ENCODE results near the gene NFIX. TPM values are rescaled to one million over a fixed set of nuclear protein-coding genes. Genes with fewer than 3 reads are reported as not detected.

Gene NFIX
- total RNA-seq, 2 experiments from 2014 or later: 3.0 to 3.3 TPM

- H3K9me3 ChIP-seq (ENCODE audit: control insufficient read depth in 1 of 2, insufficient read depth in 1 of 2, low read length in 2 of 2): no peaks in the 10 kb centered on the region
- peaks cover 7% of the 10 kb centered on the region for H3K36me3 ChIP-seq (ENCODE audit: insufficient read depth, low read length)
- Mint-ChIP-seq H3K4me3 (peak overlapping the region; percentile 83), H3K27me3 (peaks cover 17% of the 10 kb centered on the region), H3K9me3 (no peaks in the 10 kb centered on the region), H3K27ac (peak overlapping the region; percentile 91), H3K36me3 (ENCODE audit: low read depth) (peaks cover 5% of the 10 kb centered on the region), H3K4me1 (ENCODE audit: low read depth) (peaks cover 62% of the 10 kb centered on the region)
- TF ChIP-seq, protein P1, sequence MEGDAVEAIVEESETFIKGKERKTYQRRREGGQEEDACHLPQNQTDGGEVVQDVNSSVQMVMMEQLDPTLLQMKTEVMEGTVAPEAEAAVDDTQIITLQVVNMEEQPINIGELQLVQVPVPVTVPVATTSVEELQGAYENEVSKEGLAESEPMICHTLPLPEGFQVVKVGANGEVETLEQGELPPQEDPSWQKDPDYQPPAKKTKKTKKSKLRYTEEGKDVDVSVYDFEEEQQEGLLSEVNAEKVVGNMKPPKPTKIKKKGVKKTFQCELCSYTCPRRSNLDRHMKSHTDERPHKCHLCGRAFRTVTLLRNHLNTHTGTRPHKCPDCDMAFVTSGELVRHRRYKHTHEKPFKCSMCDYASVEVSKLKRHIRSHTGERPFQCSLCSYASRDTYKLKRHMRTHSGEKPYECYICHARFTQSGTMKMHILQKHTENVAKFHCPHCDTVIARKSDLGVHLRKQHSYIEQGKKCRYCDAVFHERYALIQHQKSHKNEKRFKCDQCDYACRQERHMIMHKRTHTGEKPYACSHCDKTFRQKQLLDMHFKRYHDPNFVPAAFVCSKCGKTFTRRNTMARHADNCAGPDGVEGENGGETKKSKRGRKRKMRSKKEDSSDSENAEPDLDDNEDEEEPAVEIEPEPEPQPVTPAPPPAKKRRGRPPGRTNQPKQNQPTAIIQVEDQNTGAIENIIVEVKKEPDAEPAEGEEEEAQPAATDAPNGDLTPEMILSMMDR (IDR thresholded peaks at IDR 0.05): no peak
- peak overlapping the region; percentile 67 for H3K4me3 ChIP-seq (ENCODE audit: low read length)
- peaks cover 97% of the 10 kb centered on the region for H3K4me1 ChIP-seq (ENCODE audit: insufficient read depth, low read length)
- H3K27ac ChIP-seq (ENCODE audit: low read depth in 1 of 2, low read length in 2 of 2): peak overlapping the region in 1 of 2 donors; percentile 51
- CTCF ChIA-PET: no interaction called here
- DNase-seq (peak in 1 of 14 experiments; percentile 23), ATAC-seq (ENCODE audit: poor library complexity) (no peak)
- H3K27me3 ChIP-seq (ENCODE audit: control insufficient read depth in 1 of 2, insufficient read depth in 2 of 2, low read length in 2 of 2): peaks cover 15 to 20% of the 10 kb centered on the region in 2 experiments
- intact Hi-C loops (cut with DNase I, micrococcal nuclease): no loop called here
- POLR2A ChIA-PET: interaction anchor here (0.7 to 3.5 kb wide), 5 partner anchors 17 to 123 kb away, joined by 3 to 38 read pairs (median 4); partner anchors contain the start of genes NACC1 and TRMT1
Observed at GRCh38 chr19:13100841-13101589, 105.7 kb downstream of the NFIX start.

DNA sequence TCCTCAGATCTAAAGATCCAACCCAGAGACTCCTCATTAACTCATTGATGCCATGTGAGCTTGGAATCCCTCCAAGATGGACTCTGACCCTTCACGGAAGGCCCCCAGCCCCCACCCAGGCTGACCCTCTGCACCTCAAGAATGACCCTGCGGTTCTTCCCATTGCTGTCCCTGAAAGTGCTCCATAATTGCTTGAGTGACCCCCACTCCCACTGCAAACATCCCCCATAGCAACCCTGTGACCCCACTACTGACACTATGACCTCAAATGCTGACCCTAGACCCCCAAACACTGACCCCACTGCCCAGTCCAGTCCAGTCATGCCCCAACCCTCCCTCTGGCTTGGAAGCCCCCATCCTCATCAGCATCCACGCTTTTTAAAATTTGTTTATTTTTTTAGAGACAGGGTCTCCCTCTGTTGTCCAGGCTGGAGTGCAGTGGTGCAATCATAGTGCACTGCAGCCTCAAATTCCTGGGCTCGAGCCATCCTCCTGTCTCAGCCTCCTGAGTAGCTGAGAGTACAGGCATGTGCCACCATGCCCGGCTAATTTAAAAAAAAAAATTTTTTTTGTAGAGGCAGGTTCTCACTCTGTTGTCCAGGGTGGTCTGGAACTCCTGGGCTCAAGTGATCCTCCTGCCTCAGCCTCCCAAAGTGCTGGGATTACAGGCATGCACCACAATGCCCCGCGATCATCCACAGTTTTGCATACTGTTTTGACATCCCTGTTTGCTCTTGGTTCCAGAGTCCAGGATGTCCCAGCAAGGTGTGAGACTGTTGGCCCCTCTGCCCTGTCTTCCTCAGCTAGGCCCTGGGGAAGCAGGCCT lies 106.5 kb downstream of the NFIX start:
- Histone ChIP-seq H3K27me3 (ENCODE audit: control insufficient read depth in 1 of 2, insufficient read depth in 2 of 2, low read length in 2 of 2) (peaks cover 11 to 12% of the 10 kb centered on the region in 2 experiments), H3K4me1 (ENCODE audit: insufficient read depth, low read length) (peaks cover 93% of the 10 kb centered on the region), H3K9me3 (ENCODE audit: control insufficient read depth in 1 of 2, insufficient read depth in 1 of 2, low read length in 2 of 2) (no peaks in the 10 kb centered on the region), H3K27ac (ENCODE audit: low read depth in 1 of 2, low read length in 2 of 2) (peak overlapping the region in 1 of 2 donors; percentile 73), H3K4me3 (ENCODE audit: low read length) (peak overlapping the region; percentile 67), H3K36me3 (ENCODE audit: insufficient read depth, low read length) (peaks cover 7% of the 10 kb centered on the region)
- H3K27me3 Mint-ChIP-seq: peaks cover 13% of the 10 kb centered on the region
- H3K27ac Mint-ChIP-seq: peak overlapping the region; percentile 76
- H3K9me3 Mint-ChIP-seq: no peaks in the 10 kb centered on the region
- ATAC-seq (ENCODE audit: poor library complexity) (no peak), DNase-seq (no peak)
- H3K4me1 Mint-ChIP-seq (ENCODE audit: low read depth): peaks cover 58% of the 10 kb centered on the region
- CTCF ChIA-PET: interaction anchor here (0.5 to 1.3 kb wide), 3 partner anchors 124 to 136 kb away, joined by 3 to 4 read pairs (median 4); no protein-coding TSS in a partner anchor
- POLR2A ChIA-PET: interaction anchor here (1.3 to 3.5 kb wide), 3 partner anchors 16 to 53 kb away, joined by 3 to 38 read pairs (median 32); partner anchors contain the start of genes NACC1 and TRMT1
- H3K4me3 Mint-ChIP-seq: peak overlapping the region; percentile 83
- intact Hi-C loops (cut with DNase I, micrococcal nuclease): no loop called here
- peaks cover 5% of the 10 kb centered on the region for H3K36me3 Mint-ChIP-seq (ENCODE audit: low read depth)
- TF ChIP-seq, protein P1 (IDR thresholded peaks at IDR 0.05): no peak

GRCh38 chr19:13102416-13102665 lies 107.1 kb downstream of the NFIX start:
- Histone ChIP-seq H3K4me1 (ENCODE audit: insufficient read depth, low read length) (peaks cover 88% of the 10 kb centered on the region), H3K36me3 (ENCODE audit: insufficient read depth, low read length) (peaks cover 8% of the 10 kb centered on the region), H3K4me3 (ENCODE audit: low read length) (peak overlapping the region; percentile 67), H3K27me3 (ENCODE audit: control insufficient read depth in 1 of 2, insufficient read depth in 2 of 2, low read length in 2 of 2) (peaks cover 7 to 9% of the 10 kb centered on the region in 2 experiments), H3K27ac (ENCODE audit: low read depth in 1 of 2, low read length in 2 of 2) (peak overlapping the region in 1 of 2 donors; percentile 73), H3K9me3 (ENCODE audit: control insufficient read depth in 1 of 2, insufficient read depth in 1 of 2, low read length in 2 of 2) (no peaks in the 10 kb centered on the region)
- no peaks in the 10 kb centered on the region for H3K9me3 Mint-ChIP-seq
- peak overlapping the region; percentile 76 for H3K27ac Mint-ChIP-seq
- DNase-seq (peak in 1 of 14 experiments; percentile 19), ATAC-seq (ENCODE audit: poor library complexity) (no peak)
- intact Hi-C loops (cut with DNase I, micrococcal nuclease): no loop called here
- H3K36me3 Mint-ChIP-seq (ENCODE audit: low read depth): peaks cover 6% of the 10 kb centered on the region
- peaks cover 53% of the 10 kb centered on the region for H3K4me1 Mint-ChIP-seq (ENCODE audit: low read depth)
- TF ChIP-seq, protein P1 (IDR thresholded peaks at IDR 0.05): no peak
- peak overlapping the region; percentile 83 for H3K4me3 Mint-ChIP-seq
- ChIA-PET POLR2A (interaction anchor here (1.2 to 3.5 kb wide), 4 partner anchors 15 to 53 kb away, joined by 3 to 38 read pairs (median 18); partner anchors contain the start of genes NACC1 and TRMT1), CTCF (interaction anchor here (0.5 to 1.3 kb wide), 3 partner anchors 125 to 137 kb away, joined by 3 to 4 read pairs (median 4); no protein-coding TSS in a partner anchor)
- peaks cover 8% of the 10 kb centered on the region for H3K27me3 Mint-ChIP-seq
